Hepatocyte (in vitro differentiated cells): Measurements from ENCODE around the gene CCL27. TPM values are rescaled to one million over a fixed set of nuclear protein-coding genes. Genes with fewer than 3 reads are reported as not detected.

ENCODE experiments used
- DNase-seq: peaks from one replicate; pipeline ENCODE4 v3.0.0-alpha.2; 2016; ENCODE audit warnings: low spot score
- H2AFZ ChIP-seq: fragments of 200-600 bp; sonication (generic); 2 replicates; pipeline ENCODE4 v1.6.0; 2016; ENCODE audit warnings: antibody characterized with exemption, mild to moderate bottlenecking
- H3K27ac ChIP-seq: fragments of 200-600 bp; sonication (generic); 2 replicates; pipeline ENCODE4 v1.5.1; 2016; ENCODE audit warnings: mild to moderate bottlenecking
- H3K27me3 ChIP-seq: fragments of 200-600 bp; sonication (generic); 2 replicates; pipeline ENCODE4 v1.6.1; 2016
- H3K36me3 ChIP-seq: fragments of 200-600 bp; sonication (generic); replicated peaks from 2 replicates; pipeline ENCODE4 v1.5.1; 2016; ENCODE audit warnings: low read depth; ENCODE audit not compliant: insufficient read depth
- H3K4me1 ChIP-seq: fragments of 200-600 bp; sonication (generic); 2 replicates; pipeline ENCODE4 v1.5.1; 2016; ENCODE audit warnings: mild to moderate bottlenecking, moderate library complexity; ENCODE audit not compliant: insufficient read depth
- H3K4me2 ChIP-seq: fragments of 200-600 bp; sonication (generic); 2 replicates; pipeline ENCODE4 v1.6.0; 2016
- H3K4me3 ChIP-seq: fragments of 200-600 bp; sonication (generic); 2 replicates; pipeline ENCODE4 v1.5.1; 2016; ENCODE audit warnings: mild to moderate bottlenecking
- H3K79me2 ChIP-seq: fragments of 200-600 bp; sonication (generic); 2 replicates; pipeline ENCODE4 v1.6.0; 2017; ENCODE audit warnings: mild to moderate bottlenecking
- H3K9me2 ChIP-seq: fragments of 200-600 bp; sonication (generic); replicated peaks from 2 replicates; pipeline ENCODE4 v1.6.0; 2017; ENCODE audit warnings: mild to moderate bottlenecking; ENCODE audit not compliant: insufficient read depth
- H3K9me3 ChIP-seq: fragments of 200-600 bp; sonication (generic); 2 replicates; pipeline ENCODE4 v1.5.1; 2016; ENCODE audit warnings: low read depth, mild to moderate bottlenecking
- H4K20me1 ChIP-seq: fragments of 200-600 bp; sonication (generic); 2 replicates; pipeline ENCODE4 v1.6.0; 2016; ENCODE audit warnings: mild to moderate bottlenecking; ENCODE audit not compliant: insufficient read depth, poor library complexity, severe bottlenecking
- CTCF ChIP-seq: fragments of 200-600 bp; sonication (generic); IDR thresholded peaks from 2 replicates; pipeline ENCODE4 v1.5.1; 2016; ENCODE audit warnings: antibody characterized with exemption, mild to moderate bottlenecking; ENCODE audit not compliant: poor library complexity
- EZH2 ChIP-seq: fragments of 200-600 bp; sonication (generic); IDR thresholded peaks from 2 replicates; pipeline ENCODE4 v1.6.1; 2016; ENCODE audit warnings: antibody characterized with exemption, mild to moderate bottlenecking, borderline replicate concordance
- EZH2phosphoT487 ChIP-seq: fragments of 200-600 bp; sonication (generic); IDR thresholded peaks from one replicate; pipeline ENCODE4 v1.6.1; 2018; ENCODE audit warnings: antibody characterized with exemption, mild to moderate bottlenecking, low read depth, moderate library complexity; ENCODE audit not compliant: unreplicated experiment, severe bottlenecking
- WGBS: methylation state at CpG from one replicate; pipeline ENCODE4 v1.1.6; 2016; ENCODE audit warnings: low lambda C conversion rate; ENCODE audit errors: missing lambda C conversion rate; 5-methylcytosine and 5-hydroxymethylcytosine counted together
- polyA plus RNA-seq: library from polyadenylated mRNA; unstranded; fragments of >200 nt; fragmentation: Nextera tagmentation; extraction: Ambion mirVana; gene quantifications from 2 replicates; pipeline ENCODE4 v1.2.1, GENCODE V29; 2016
- total RNA-seq: library from RNA; depleted of rRNA; stranded (reverse); fragments of >200 nt; gene quantifications from 2 replicates; pipeline ENCODE4 v1.2.3, GENCODE V29; 2014

The CCL27 gene
- total and polyA plus RNA-seq, 2 experiments from 2014 or later, result not detected

GRCh38 chr9:34638138-34638445 is 24.4 kb downstream of the CCL27 start:
- H3K4me3 ChIP-seq, result peak overlapping the region; percentile 23
- 30% methylated on average over 7 of the region's 7 CpGs for WGBS
- no peaks in the 10 kb centered on the region for H3K9me3 ChIP-seq
- H3K27ac ChIP-seq, result peak overlapping the region; percentile 65
- no peak for DNase-seq
- peaks cover 12% of the 10 kb centered on the region for H3K79me2 ChIP-seq
- no peaks in the 10 kb centered on the region for H3K36me3 ChIP-seq
- peak overlapping the region; percentile 84 for H2AFZ ChIP-seq
- H3K4me1 ChIP-seq, result peaks cover 20% of the 10 kb centered on the region
- peak overlapping the region; percentile 90 for H3K4me2 ChIP-seq
- no peaks in the 10 kb centered on the region for H3K9me2 ChIP-seq
- H4K20me1 ChIP-seq, result no peaks in the 10 kb centered on the region
- H3K27me3 ChIP-seq, result no peaks in the 10 kb centered on the region
- TF ChIP-seq CTCF (no peak), EZH2 (no peak), EZH2phosphoT487 (no peak)

DNA sequence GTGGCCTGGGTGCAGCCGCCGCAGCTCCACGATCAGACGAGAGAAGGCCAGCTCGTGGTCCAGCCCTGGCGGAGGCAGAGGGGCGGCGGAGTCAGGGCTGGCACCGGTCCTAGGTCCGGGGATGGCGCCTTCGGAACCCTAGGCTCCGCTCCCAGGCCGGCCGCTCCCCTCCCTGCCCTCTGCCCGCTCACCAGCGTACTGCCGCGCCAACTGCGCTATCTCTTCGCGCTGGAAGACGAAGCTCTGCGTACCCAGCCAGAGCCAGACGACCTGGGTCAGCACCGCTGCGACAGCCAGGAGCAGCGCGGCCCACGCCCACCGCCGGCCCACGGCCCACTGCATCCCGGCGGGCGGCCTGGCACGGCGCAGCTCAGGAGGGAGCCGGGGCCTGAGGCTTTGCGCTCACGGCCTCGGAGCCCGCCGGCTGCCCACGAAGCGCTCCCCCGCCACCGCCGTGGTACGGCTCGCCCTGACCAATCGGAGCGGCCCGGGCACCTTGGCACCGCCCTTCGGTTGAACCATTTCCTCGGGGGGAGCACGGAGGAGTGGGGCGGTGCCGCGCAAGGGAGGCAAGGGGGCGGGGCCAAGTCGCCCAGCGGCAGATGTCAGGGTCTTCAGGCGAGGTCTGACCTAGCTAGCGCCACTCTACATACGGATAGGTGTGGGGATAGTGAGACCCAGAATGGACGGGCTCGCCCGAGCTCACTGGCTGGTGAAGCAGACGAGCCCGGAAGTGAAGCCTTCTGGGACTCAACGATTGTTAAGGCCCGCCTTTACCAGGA is 24.9 kb downstream of the CCL27 start, which contains the start of gene SIGMAR1:
TSS of gene SIGMAR1 (minus strand) at position 432 of the 782 bp plus-strand sequence. CDS start at position 342, 90 bp downstream.
- peak within 1 kb of the TSS; percentile 65 for H3K27ac ChIP-seq
- H3K9me3 ChIP-seq, result no peaks in the 10 kb centered on the region
- peak within 1 kb of the TSS; percentile 23 for H3K4me3 ChIP-seq
- H3K36me3 ChIP-seq, result no peaks in the 10 kb centered on the region
- H4K20me1 ChIP-seq, result no peaks in the 10 kb centered on the region
- peak within 1 kb of the TSS; percentile 90 for H3K4me2 ChIP-seq
- H3K4me1 ChIP-seq, result peaks cover 20% of the 10 kb centered on the region
- TF ChIP-seq CTCF (no peak), EZH2 (no peak), EZH2phosphoT487 (no peak)
- DNase-seq, result peak; percentile 95
- under 1% methylated on average over 51 of the region's 74 CpGs for WGBS
- peak within 1 kb of the TSS; percentile 84 for H2AFZ ChIP-seq
- H3K27me3 ChIP-seq, result no peaks in the 10 kb centered on the region
- H3K79me2 ChIP-seq, result peaks cover 12% of the 10 kb centered on the region
- H3K9me2 ChIP-seq, result no peaks in the 10 kb centered on the region

DNA sequence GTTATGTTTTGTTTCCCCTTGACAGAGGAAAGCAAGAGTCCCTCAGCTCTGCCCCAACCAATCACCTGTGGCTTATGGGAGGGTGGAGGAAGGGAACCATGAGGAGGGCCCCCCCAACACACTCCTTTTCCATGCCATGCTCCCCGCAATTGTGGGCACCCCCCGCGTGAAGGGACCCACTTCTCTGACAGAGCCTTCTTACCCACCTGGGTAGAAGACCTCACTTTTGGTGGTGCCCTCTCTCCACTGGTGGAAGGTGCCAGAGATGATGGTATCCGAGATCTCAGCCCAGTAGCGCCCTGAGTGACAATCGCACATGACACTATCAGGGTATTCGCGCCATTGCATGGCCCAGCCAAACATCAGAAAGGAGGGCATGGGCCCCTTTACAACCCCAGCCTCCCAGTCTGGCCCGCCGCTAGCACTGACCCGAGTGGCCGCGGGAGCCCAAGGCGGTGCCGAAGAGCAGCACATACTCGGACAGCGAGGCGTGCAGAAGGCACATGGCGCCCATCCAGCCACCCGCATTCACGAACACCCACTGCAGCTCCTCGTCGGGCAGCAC is 25.6 kb downstream of the CCL27 start:
- H4K20me1 ChIP-seq, result no peaks in the 10 kb centered on the region
- 13% methylated on average over 22 of the region's 23 CpGs for WGBS
- H3K4me3 ChIP-seq, result peak overlapping the region; percentile 23
- peak overlapping the region; percentile 65 for H3K27ac ChIP-seq
- peaks cover 20% of the 10 kb centered on the region for H3K4me1 ChIP-seq
- TF ChIP-seq EZH2phosphoT487, result no peak
- H3K9me3 ChIP-seq, result no peaks in the 10 kb centered on the region
- peaks cover 12% of the 10 kb centered on the region for H3K79me2 ChIP-seq
- H3K4me2 ChIP-seq, result peak overlapping the region; percentile 90
- no peaks in the 10 kb centered on the region for H3K9me2 ChIP-seq
- DNase-seq, result no peak
- H2AFZ ChIP-seq, result peak overlapping the region; percentile 84
- no peaks in the 10 kb centered on the region for H3K36me3 ChIP-seq
- no peaks in the 10 kb centered on the region for H3K27me3 ChIP-seq

DNA sequence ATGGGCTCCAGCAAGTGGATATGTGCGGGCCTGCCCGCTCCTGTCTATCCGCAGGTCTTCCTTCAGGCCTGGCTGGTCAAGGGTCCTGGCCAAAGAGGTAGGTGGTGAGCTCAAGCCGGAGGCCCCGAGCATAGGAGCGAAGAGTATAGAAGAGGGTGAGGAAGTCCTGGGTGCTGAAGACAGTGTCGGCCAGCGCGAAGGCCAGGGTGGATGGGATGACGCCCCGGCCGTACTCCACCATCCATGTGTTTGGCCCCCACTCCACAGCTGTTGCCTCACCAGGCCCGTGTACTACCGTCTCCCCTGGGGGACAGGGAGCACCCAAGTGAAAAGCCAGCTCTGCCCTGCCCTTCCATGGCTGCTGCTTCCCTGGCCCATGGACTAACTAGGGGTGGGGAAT is 26.9 kb downstream of the CCL27 start:
- no peaks in the 10 kb centered on the region for H3K36me3 ChIP-seq
- H3K4me2 ChIP-seq, result peak overlapping the region; percentile 90
- TF ChIP-seq EZH2phosphoT487, result no peak
- no peak for TF ChIP-seq CTCF
- TF ChIP-seq EZH2, result no peak

More for the DNA sequence above, 26.9 kb downstream of the CCL27 start:
- H3K27me3 ChIP-seq, result peaks cover 7% of the 10 kb centered on the region
- no peak overlapping the region for H3K4me3 ChIP-seq
- no peak for DNase-seq
- H3K9me3 ChIP-seq, result no peaks in the 10 kb centered on the region
- H4K20me1 ChIP-seq, result no peaks in the 10 kb centered on the region
- H3K79me2 ChIP-seq, result peaks cover 12% of the 10 kb centered on the region
- H3K27ac ChIP-seq, result no peak overlapping the region
- peaks cover 17% of the 10 kb centered on the region for H3K4me1 ChIP-seq
- WGBS, result 94% methylated on average over 14 of the region's 14 CpGs
- H2AFZ ChIP-seq, result no peak overlapping the region
- no peaks in the 10 kb centered on the region for H3K9me2 ChIP-seq
